Motor neuron (in vitro differentiated cells): ENCODE measurements around the gene ARHGEF17. TPM values are rescaled to one million over a fixed set of nuclear protein-coding genes. Genes with fewer than 3 reads are reported as not detected.

Experiments
- ATAC-seq, 8 experiments: fragments of 200-7000 bp; cut with Tn5 transposase; replicated peaks in 6 of 8; 2 replicates each; pipeline ENCODE4 v1.8.0; 2021; ENCODE audit warnings: mild to moderate bottlenecking in 8 of 8, moderate library complexity in 8 of 8
- H3K27ac ChIP-seq, 2 donors: fragments of 250-450 bp; sonication (Bioruptor Pico); 2 replicates each; pipeline ENCODE4 v1.9.0; 2021; ENCODE audit warnings: antibody characterized with exemption in 2 of 2, mild to moderate bottlenecking in 2 of 2, moderate library complexity in 1 of 2
- H3K4me1 ChIP-seq, 2 donors: fragments of 250-450 bp; sonication (Bioruptor Pico); replicated peaks in 1 of 2; 2 replicates each; pipeline ENCODE4 v1.6.1; 2021; ENCODE audit warnings: antibody characterized with exemption in 2 of 2, mild to moderate bottlenecking in 2 of 2, moderate library complexity in 1 of 2
- H3K4me3 ChIP-seq, 5 donors: fragments of 250-450 bp; sonication (Bioruptor Pico); 2 replicates each; pipeline ENCODE4 v1.9.0; 2021; ENCODE audit warnings: antibody characterized with exemption in 5 of 5, mild to moderate bottlenecking in 5 of 5, moderate library complexity in 4 of 5
- WGBS, 10 experiments: fragments of 450-650 bp; shearing (Covaris generic); methylation state at CpG; one replicate each; pipeline ENCODE4 v1.0.0; 2022; 5-methylcytosine and 5-hydroxymethylcytosine counted together
- in situ Hi-C, 9 experiments: fragments of 400-800 bp; cut with MboI; loops; one replicate each; pipeline ENCODE4 v1.15.0; 2021; ENCODE audit warnings: low sequenced_read_pairs in 9 of 9, low pct_unique_long_range_greater_than_20kb in 2 of 9; ENCODE audit not compliant: unreplicated experiment in 9 of 9
- total RNA-seq, 8 experiments: library from RNA; unstranded; fragments of 300-600 nt; gene quantifications; 2 replicates each; pipeline versions ENCODE4 v1.2.3 to v1.2.4, GENCODE V29; 2022

ARHGEF17 gene
- total RNA-seq, 8 experiments from 2014 or later, result 5.0 to 29.0 (median 16.7) TPM

- H3K4me3 ChIP-seq, result no peak overlapping the region
- no peak overlapping the region for H3K27ac ChIP-seq
- 90 to 100% (median 94%) methylated on average over 1 to 2 of the region's 8 CpGs; no CpG with 5 or more reads in 7 of the 10 experiments for WGBS, 10 experiments
- ATAC-seq, result no peak
- in situ Hi-C loops, result loop anchor here in 1 of 9 experiments (25.0 kb wide), 1 partner anchor 265 kb away; no protein-coding TSS in a partner anchor
- H3K4me1 ChIP-seq, result peaks cover 9 to 11% of the 10 kb centered on the region in 2 donors
Measured at GRCh38 chr11:73397468-73398131, 89.5 kb downstream of the ARHGEF17 start.

GRCh38 chr11:73398132-73398526 is 90.1 kb downstream of the ARHGEF17 start:
- in situ Hi-C loops, result loop anchor here in 1 of 9 experiments (25.0 kb wide), 1 partner anchor 264 kb away; no protein-coding TSS in a partner anchor
- no peak for ATAC-seq
- peaks cover 9 to 11% of the 10 kb centered on the region in 2 donors for H3K4me1 ChIP-seq
- H3K4me3 ChIP-seq, result no peak overlapping the region
- 24 to 89% (median 80%) methylated on average over 1 to 3 of the region's 5 CpGs; no CpG with 5 or more reads in 5 of the 10 experiments for WGBS, 10 experiments
- H3K27ac ChIP-seq, result no peak overlapping the region

- in situ Hi-C loops, result loop anchor here in 1 of 9 experiments (25.0 kb wide), 1 partner anchor 264 kb away; no protein-coding TSS in a partner anchor
- Histone ChIP-seq H3K27ac (no peak overlapping the region), H3K4me1 (peaks cover 8 to 9% of the 10 kb centered on the region in 2 donors), H3K4me3 (no peak overlapping the region)
- WGBS, 10 experiments, result no CpG with 5 or more reads among the region's 2 CpGs
- peak in 2 of 8 experiments; percentile 5 for ATAC-seq
Measured at GRCh38 chr11:73398721-73399120, 90.6 kb downstream of the ARHGEF17 start.

DNA sequence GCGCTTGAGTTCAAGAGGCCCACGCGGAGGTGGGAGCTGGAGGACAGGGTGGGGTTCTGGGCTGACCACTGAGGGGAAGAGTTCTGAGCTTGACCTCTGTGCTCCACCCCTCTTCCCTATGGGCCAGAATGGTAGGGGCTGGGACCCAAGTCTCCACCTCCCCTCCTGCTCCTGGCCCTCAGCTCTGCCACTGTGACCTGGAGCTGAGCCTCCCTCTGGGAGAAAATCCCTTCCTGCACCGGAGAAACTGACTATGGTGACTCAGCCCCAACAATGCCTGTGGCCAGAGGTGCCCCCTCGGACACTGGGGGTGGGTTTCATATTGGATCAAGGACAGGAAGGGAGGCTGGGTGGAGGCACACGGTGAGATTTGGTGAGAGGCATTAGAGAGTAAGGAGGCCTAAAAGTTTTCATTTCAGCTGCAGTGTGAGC is 91.1 kb downstream of the ARHGEF17 start:
- whole genome bisulfite sequencing, 10 experiments, result 56 to 94% (median 81%) methylated on average over 2 to 4 of the region's 6 CpGs; no CpG with 5 or more reads in 4 of the 10 experiments
- Histone ChIP-seq H3K4me3 (no peak overlapping the region), H3K27ac (no peak overlapping the region), H3K4me1 (peaks cover 8 to 9% of the 10 kb centered on the region in 2 donors)
- peak in 1 of 8 experiments; percentile 23 for ATAC-seq
- in situ Hi-C loops, result loop anchor here in 1 of 9 experiments (25.0 kb wide), 1 partner anchor 263 kb away; no protein-coding TSS in a partner anchor

DNA sequence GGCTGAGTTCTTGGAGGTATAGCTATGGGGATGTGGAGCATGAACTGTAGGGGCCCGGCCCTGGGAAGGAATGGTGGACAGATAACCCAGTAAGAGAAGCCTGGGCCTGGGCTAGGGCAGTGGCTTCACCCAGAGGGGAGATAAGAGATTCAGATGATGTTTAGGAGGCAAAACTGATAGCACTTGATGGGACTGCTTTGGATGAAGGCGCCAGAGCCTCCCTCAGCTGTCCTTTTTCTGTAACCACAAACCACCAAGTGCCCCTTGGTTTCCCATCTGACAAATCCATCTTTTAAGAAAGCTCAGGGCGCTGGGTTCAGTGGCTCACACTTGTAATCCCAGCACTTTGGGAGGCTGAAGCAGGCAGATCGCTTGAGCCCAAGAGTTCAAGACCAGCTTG is 91.6 kb downstream of the ARHGEF17 start:
- H3K4me1 ChIP-seq, result peaks cover 8 to 9% of the 10 kb centered on the region in 2 donors
- in situ Hi-C loops, result loop anchor here in 2 of 9 experiments (5.0 to 25.0 kb wide), 2 partner anchors 263 kb away; no protein-coding TSS in a partner anchor
- ATAC-seq, result no peak
- H3K4me3 ChIP-seq, result no peak overlapping the region
- 80 to 100% (median 97%) methylated on average over 1 to 2 of the region's 4 CpGs; no CpG with 5 or more reads in 2 of the 10 experiments for WGBS, 10 experiments
- no peak overlapping the region for H3K27ac ChIP-seq

DNA sequence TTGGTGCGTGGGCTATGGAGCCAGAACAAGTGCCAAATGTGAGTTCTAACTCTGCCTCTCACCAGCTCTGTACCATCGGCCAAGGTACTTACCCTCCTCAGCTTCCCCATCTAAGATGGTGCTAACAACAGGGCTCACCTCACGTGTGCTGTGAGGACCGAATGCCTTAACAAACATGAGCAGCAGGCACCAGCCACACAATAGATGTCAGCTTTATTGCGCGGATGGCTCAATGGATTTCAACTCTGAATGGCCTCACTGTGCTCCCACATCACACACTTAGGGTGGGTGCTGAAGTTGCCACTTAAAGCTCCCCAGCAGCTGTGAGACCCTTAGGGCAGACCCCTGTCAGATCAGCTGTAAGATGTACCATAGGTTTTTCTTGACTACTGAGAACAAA is 92.2 kb downstream of the ARHGEF17 start:
- H3K4me1 ChIP-seq, result peaks cover 8 to 9% of the 10 kb centered on the region in 2 donors
- H3K4me3 ChIP-seq, result no peak overlapping the region
- 56 to 100% (median 100%) methylated on average over 1 to 5 of the region's 6 CpGs; no CpG with 5 or more reads in 3 of the 10 experiments for WGBS, 10 experiments
- no peak for ATAC-seq
- no peak overlapping the region for H3K27ac ChIP-seq
- in situ Hi-C loops, result loop anchor here in 1 of 9 experiments (5.0 kb wide), 1 partner anchor 262 kb away; no protein-coding TSS in a partner anchor

GRCh38 chr11:73401217-73401923 is 93.3 kb downstream of the ARHGEF17 start:
- Histone ChIP-seq H3K27ac (no peak overlapping the region), H3K4me3 (no peak overlapping the region), H3K4me1 (peaks cover 3 to 8% of the 10 kb centered on the region in 2 donors)
- in situ Hi-C loops, result loop anchor here in 1 of 9 experiments (5.0 kb wide), 1 partner anchor 261 kb away; no protein-coding TSS in a partner anchor
- peak in 1 of 8 experiments; percentile 12 for ATAC-seq
- 0 to 100% (median 96%) methylated on average over 1 to 2 of the region's 3 CpGs; no CpG with 5 or more reads in 4 of the 10 experiments for WGBS, 10 experiments

DNA sequence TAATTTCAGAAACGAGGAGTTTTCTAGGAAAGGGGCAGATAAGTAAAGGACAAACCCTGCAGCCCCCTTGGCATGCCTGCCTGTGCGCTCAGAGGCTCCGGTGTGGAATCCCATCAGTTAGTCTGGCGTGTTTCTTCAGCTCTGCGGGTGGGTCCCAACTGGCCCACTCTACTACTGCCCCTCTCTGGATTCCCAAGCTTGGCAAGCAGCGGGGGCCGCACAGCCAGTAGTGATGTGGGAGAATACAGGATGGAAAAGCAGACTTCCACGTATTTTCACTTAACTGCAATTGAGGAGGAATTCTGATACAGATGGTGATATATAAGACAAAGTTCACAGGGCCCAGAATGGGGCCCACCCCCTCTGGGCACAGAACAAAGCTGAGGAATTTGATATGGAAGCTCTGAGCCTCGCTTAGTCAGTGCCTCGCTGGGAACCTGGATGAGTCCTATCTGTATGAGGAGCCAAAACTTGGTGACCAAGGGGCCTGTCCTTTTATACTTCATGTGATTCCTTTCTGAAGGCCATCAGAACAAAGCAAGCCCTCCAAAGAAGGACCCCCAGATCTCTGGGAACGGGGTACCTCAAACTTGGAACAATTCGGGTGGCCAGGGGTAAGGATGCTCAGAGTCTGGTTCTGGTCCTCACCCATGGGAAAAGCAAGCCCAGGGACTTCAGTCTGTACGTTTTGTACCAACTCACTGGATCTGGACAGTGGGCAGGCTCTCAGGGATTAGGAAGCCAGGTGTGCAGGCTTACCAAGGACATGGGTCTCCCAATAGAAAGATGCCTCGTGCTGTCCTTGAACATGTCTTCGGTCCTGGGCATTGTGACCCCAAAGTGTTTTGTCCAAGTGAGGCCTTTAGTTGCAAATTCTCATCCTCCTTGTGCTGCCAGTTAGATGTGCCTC is 94.1 kb downstream of the ARHGEF17 start:
- no peak overlapping the region for H3K27ac ChIP-seq
- in situ Hi-C loops, result loop anchor here in 1 of 9 experiments (5.0 kb wide), 1 partner anchor 260 kb away; no protein-coding TSS in a partner anchor
- H3K4me1 ChIP-seq, result peaks cover 0 to 8% of the 10 kb centered on the region in 2 donors
- 72 to 100% (median 92%) methylated on average over 1 to 12 of the region's 15 CpGs; no CpG with 5 or more reads in 2 of the 10 experiments for WGBS, 10 experiments
- ATAC-seq, result no peak
- H3K4me3 ChIP-seq, result no peak overlapping the region

GRCh38 chr11:73402834-73403185 is 94.7 kb downstream of the ARHGEF17 start:
- WGBS, 10 experiments, result 46 to 80% (median 67%) methylated on average over 1 of the region's 1 CpG; no CpG with 5 or more reads in 3 of the 10 experiments
- ATAC-seq, result peak in 2 of 8 experiments; percentile 6 to 41
- in situ Hi-C loops, result loop anchor here in 1 of 9 experiments (5.0 kb wide), 1 partner anchor 259 kb away; no protein-coding TSS in a partner anchor
- Histone ChIP-seq H3K4me1 (peaks cover 0 to 8% of the 10 kb centered on the region in 2 donors), H3K27ac (no peak overlapping the region), H3K4me3 (no peak overlapping the region)

DNA sequence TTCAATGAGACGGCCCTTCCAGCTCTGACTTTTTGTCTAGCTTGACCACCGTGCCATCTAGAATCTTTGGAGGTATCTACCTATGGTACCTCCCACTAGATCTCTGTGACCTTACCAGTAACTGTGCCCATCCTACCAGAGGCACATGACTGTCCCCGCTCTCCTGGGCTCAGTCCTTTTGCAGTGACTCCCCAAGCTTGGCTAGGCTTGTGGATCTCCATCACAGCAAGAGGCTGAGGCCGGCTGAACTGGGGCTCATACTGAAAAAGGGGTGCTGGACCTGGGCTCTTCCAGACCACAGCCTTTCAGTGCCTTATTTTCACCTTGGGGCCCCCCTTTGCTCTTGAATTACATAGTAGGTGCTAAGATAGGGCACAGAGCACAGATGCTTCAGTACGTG is 95.5 kb downstream of the ARHGEF17 start:
- peaks cover 0 to 8% of the 10 kb centered on the region in 2 donors for H3K4me1 ChIP-seq
- H3K4me3 ChIP-seq, result no peak overlapping the region
- in situ Hi-C loops, result loop anchor here in 1 of 9 experiments (5.0 kb wide), 1 partner anchor 259 kb away; no protein-coding TSS in a partner anchor
- ATAC-seq, result no peak
- H3K27ac ChIP-seq, result no peak overlapping the region
- 80 to 100% (median 100%) methylated on average over 1 to 4 of the region's 5 CpGs; no CpG with 5 or more reads in 3 of the 10 experiments for WGBS, 10 experiments

GRCh38 chr11:73404048-73404447 is 96.0 kb downstream of the ARHGEF17 start:
- in situ Hi-C loops, result loop anchor here in 1 of 9 experiments (5.0 kb wide), 1 partner anchor 258 kb away; no protein-coding TSS in a partner anchor
- WGBS, 10 experiments, result 75 to 94% (median 80%) methylated on average over 1 to 4 of the region's 4 CpGs; no CpG with 5 or more reads in 3 of the 10 experiments
- no peak overlapping the region for H3K27ac ChIP-seq
- ATAC-seq, result peak; percentile 35 to 83 (median 64)
- H3K4me1 ChIP-seq, result peaks cover 0 to 5% of the 10 kb centered on the region in 2 donors
- no peak overlapping the region for H3K4me3 ChIP-seq
